ENCODE results near the gene TMEM150A. TPM values are rescaled to one million over a fixed set of nuclear protein-coding genes. Genes with fewer than 3 reads are reported as not detected.
A peak's percentile ranks its signal among the peaks of the same experiment; 100 is the strongest.

TMEM150A gene
- total and polyA plus RNA-seq, 2 of the 13 experiments (the other 11 are each of a cell fraction or from before 2014, with no cell fraction given) = 30.1 to 70.4 TPM

- TF ChIP-seq ZHX1 (CRISPR knock-in tag; IDR thresholded peaks at IDR 0.05; ENCODE audit: low read depth) (no peak; the same call in 1 of the 2 replicates), RBM22 (optimal IDR thresholded peaks at IDR 0.05; ENCODE audit: low read length) (no peak), HDAC2 (CRISPR knock-in tag; IDR thresholded peaks at IDR 0.05) (no peak; the same call in 1 of the 2 replicates), ZNF138 (CRISPR knock-in tag; IDR thresholded peaks at IDR 0.05; ENCODE audit: low read depth) (no peak), ZEB1 (IDR thresholded peaks at IDR 0.05; ENCODE audit: insufficient replicate concordance, low read depth) (no peak), SIN3B (IDR thresholded peaks at IDR 0.05; ENCODE audit: low read length) (no peak), PCBP1 (IDR thresholded peaks at IDR 0.05; ENCODE audit: borderline replicate concordance, low read depth, low read length) (no peak), SNAPC4 (CRISPR knock-in tag; IDR thresholded peaks at IDR 0.05) (no peak), SP2 (CRISPR knock-in tag; IDR thresholded peaks at IDR 0.05) (no peak), ZNF362 (CRISPR knock-in tag; IDR thresholded peaks at IDR 0.05; ENCODE audit: borderline replicate concordance) (no peak), ARID5B (CRISPR knock-in tag; IDR thresholded peaks at IDR 0.05) (0 out of 2 replicates have a peak, but pooled peaks have one; percentile 20), WIZ (CRISPR knock-in tag; IDR thresholded peaks at IDR 0.05) (no peak), TBL1XR1 (IDR thresholded peaks at IDR 0.05; ENCODE audit: borderline replicate concordance, low read length, partially characterized antibody) (no peak), JARID2 (CRISPR knock-in tag; IDR thresholded peaks at IDR 0.05; ENCODE audit: insufficient replicate concordance) (no peak), CBX5 (CRISPR knock-in tag; IDR thresholded peaks at IDR 0.05; ENCODE audit: borderline replicate concordance) (no peak), ZNF460 (CRISPR knock-in tag; IDR thresholded peaks at IDR 0.05; ENCODE audit: borderline replicate concordance) (no peak), RBAK (CRISPR knock-in tag; IDR thresholded peaks at IDR 0.05) (no peak), RARG (CRISPR knock-in tag; IDR thresholded peaks at IDR 0.05; ENCODE audit: low read depth) (no peak)
These were observed 9.5 kb downstream of the TMEM150A start (continued) for GRCh38 chr2:85593023-85593422.
